GM23338 (cell line): ENCODE data around the gene ZNF200. TPM values are rescaled to one million over a fixed set of nuclear protein-coding genes. Genes with fewer than 3 reads are reported as not detected.

Source experiments
- ATAC-seq: fragments of 200-7000 bp; cut with Tn5 transposase; 3 replicates; pipeline ENCODE4 v1.9.1; 2020
- DNase-seq: peaks from one replicate; pipeline ENCODE4 v3.0.0-alpha.2; 2015; ENCODE audit warnings: low spot score
- H2AFZ ChIP-seq: fragments of 200-600 bp; sonication (generic); 2 replicates; pipeline ENCODE4 v1.8.0; 2016; ENCODE audit warnings: antibody characterized with exemption, mild to moderate bottlenecking, moderate library complexity
- H3F3A ChIP-seq: fragments of 200-600 bp; sonication (generic); replicated peaks from 2 replicates; pipeline ENCODE4 v1.8.0; 2017; ENCODE audit warnings: antibody characterized with exemption, mixed run types, low read depth
- H3K27ac ChIP-seq: fragments of 200-600 bp; sonication (generic); 2 replicates; pipeline ENCODE4 v1.6.1; 2016; ENCODE audit warnings: low read depth
- H3K27me3 ChIP-seq: fragments of 200-600 bp; sonication (generic); 2 replicates; pipeline ENCODE4 v1.8.0; 2016; ENCODE audit warnings: mild to moderate bottlenecking, mixed run types, moderate library complexity; ENCODE audit not compliant: insufficient read depth
- H3K36me3 ChIP-seq: fragments of 200-600 bp; sonication (generic); 2 replicates; pipeline ENCODE4 v1.8.0; 2016; ENCODE audit warnings: mild to moderate bottlenecking; ENCODE audit not compliant: insufficient read depth
- H3K4me1 ChIP-seq: fragments of 200-600 bp; sonication (generic); 2 replicates; pipeline ENCODE4 v1.8.0; 2016; ENCODE audit warnings: mild to moderate bottlenecking, moderate library complexity; ENCODE audit not compliant: insufficient read depth
- H3K4me2 ChIP-seq: fragments of 200-600 bp; sonication (generic); 2 replicates; pipeline ENCODE4 v1.7.1; 2017; ENCODE audit warnings: mixed run types
- H3K4me3 ChIP-seq: fragments of 200-600 bp; sonication (generic); 2 replicates; pipeline ENCODE4 v1.6.1; 2016; ENCODE audit warnings: mixed run types
- H3K79me2 ChIP-seq: fragments of 200-600 bp; sonication (generic); replicated peaks from 2 replicates; pipeline ENCODE4 v1.8.0; 2017; ENCODE audit warnings: mild to moderate bottlenecking; ENCODE audit not compliant: insufficient read depth
- H3K9me2 ChIP-seq: fragments of 200-600 bp; sonication (generic); 2 replicates; pipeline ENCODE4 v1.8.0; 2017; ENCODE audit not compliant: insufficient read depth
- H4K20me1 ChIP-seq: fragments of 200-600 bp; sonication (generic); replicated peaks from 2 replicates; pipeline ENCODE4 v1.8.0; 2017; ENCODE audit warnings: mild to moderate bottlenecking; ENCODE audit not compliant: insufficient read depth
- H3K27ac Mint-ChIP-seq: 2 replicates; pipeline ENCODE4 v1.8.0; 2020; ENCODE audit warnings: inconsistent platforms, mild to moderate bottlenecking, moderate library complexity, mixed read lengths
- H3K27me3 Mint-ChIP-seq: 3 replicates; pipeline ENCODE4 v1.8.0; 2022; ENCODE audit warnings: low read depth, mild to moderate bottlenecking, moderate library complexity, mixed read lengths, inconsistent platforms; ENCODE audit not compliant: insufficient read depth, poor library complexity
- H3K36me3 Mint-ChIP-seq: 3 replicates; pipeline ENCODE4 v1.8.0; 2021; ENCODE audit warnings: low read depth, mild to moderate bottlenecking, inconsistent platforms, moderate library complexity, mixed read lengths
- H3K4me1 Mint-ChIP-seq: 3 replicates; pipeline ENCODE4 v1.8.0; 2020; ENCODE audit warnings: mild to moderate bottlenecking, inconsistent platforms, mixed read lengths
- H3K4me3 Mint-ChIP-seq: 3 replicates; pipeline ENCODE4 v1.8.0; 2021; ENCODE audit warnings: moderate library complexity, mild to moderate bottlenecking, inconsistent platforms, mixed read lengths
- H3K9me3 Mint-ChIP-seq: 3 replicates; pipeline ENCODE4 v1.8.0; 2020; ENCODE audit warnings: moderate library complexity, mild to moderate bottlenecking, inconsistent platforms, mixed read lengths
- CREB1 ChIP-seq: fragments of 250-450 bp; sonication (Bioruptor Pico); IDR thresholded peaks from 2 replicates; pipeline ENCODE4 v1.5.0; 2020; ENCODE audit warnings: low read depth, mild to moderate bottlenecking, moderate library complexity
- CTCF ChIP-seq, 2 experiments: fragments of 200-600 bp in 1 of 2; sonication (generic) in 1 of 2; conservative IDR thresholded peaks; 2 replicates each; pipeline versions ENCODE4 v1.5.1 to v1.6.1; 2016 to 2017; ENCODE audit warnings: antibody characterized with exemption in 2 of 2, low read depth in 2 of 2, mild to moderate bottlenecking in 2 of 2, moderate library complexity in 1 of 2
- EZH2phosphoT487 ChIP-seq: fragments of 200-600 bp; sonication (generic); IDR thresholded peaks from one replicate; pipeline ENCODE4 v1.8.1; 2018; ENCODE audit warnings: antibody characterized with exemption; ENCODE audit not compliant: unreplicated experiment
- JUNB ChIP-seq: IDR thresholded peaks from one replicate; pipeline ENCODE4 v1.6.1; 2016; ENCODE audit warnings: antibody characterized with exemption; ENCODE audit not compliant: unreplicated experiment
- POLR2AphosphoS5 ChIP-seq: IDR thresholded peaks from 2 replicates; pipeline ENCODE4 v1.6.1; 2016; ENCODE audit warnings: antibody characterized with exemption, low read depth
- REST ChIP-seq: IDR thresholded peaks from one replicate; pipeline ENCODE4 v1.6.1; 2018; ENCODE audit warnings: antibody characterized with exemption; ENCODE audit not compliant: unreplicated experiment
- STAT1 ChIP-seq: IDR thresholded peaks from one replicate; pipeline ENCODE4 v1.6.1; 2016; ENCODE audit warnings: antibody characterized with exemption; ENCODE audit not compliant: unreplicated experiment
- ZNF331 ChIP-seq: fragments of 250-450 bp; sonication (Bioruptor Pico); IDR thresholded peaks from 2 replicates; pipeline ENCODE4 v1.5.0; 2020; ENCODE audit warnings: low read depth, mild to moderate bottlenecking, moderate library complexity
- ZNF462 ChIP-seq: fragments of 250-450 bp; sonication (Bioruptor Pico); IDR thresholded peaks from 2 replicates; pipeline ENCODE4 v1.5.0; 2020; ENCODE audit warnings: mild to moderate bottlenecking, moderate library complexity
- polyA plus RNA-seq: library from polyadenylated mRNA; unstranded; fragments of >200 nt; fragmentation: Nextera tagmentation; extraction: Ambion mirVana; gene quantifications from 2 replicates; pipeline ENCODE4 v1.2.1, GENCODE V29; 2016
- total RNA-seq: library from RNA; depleted of rRNA; stranded (reverse); fragments of >200 nt; shearing (Covaris generic); gene quantifications from 2 replicates; pipeline ENCODE4 v1.2.3, GENCODE V29; 2014

ZNF200 gene
- total and polyA plus RNA-seq, 2 experiments from 2014 or later = 9.2 to 9.7 TPM

GRCh38 chr16:3187798-3188674, 46.9 kb downstream of the ZNF200 start, which contains the start of gene OR1F1:
Gene OR1F1, plus strand, starts transcription at chr16:3188204.
- ATAC-seq (peak; percentile 7), DNase-seq (peak; percentile 81)
- H2AFZ ChIP-seq = peak within 1 kb of the TSS; percentile 98
- 0 out of 2 replicates have a peak, but pooled peaks cover 8% of the 10 kb centered on the region for H3F3A ChIP-seq
- Mint-ChIP-seq H3K4me3 (peak within 1 kb of the TSS; percentile 97), H3K27me3 (peaks cover 64% of the 10 kb centered on the region), H3K27ac (peak within 1 kb of the TSS; percentile 45), H3K4me1 (peaks cover 16% of the 10 kb centered on the region), H3K9me3 (peaks cover 32% of the 10 kb centered on the region), H3K36me3 (peaks cover 8% of the 10 kb centered on the region; the same call in 2 of the 3 replicates)
- no peaks in the 10 kb centered on the region; the same call in 1 of the 2 replicates for H4K20me1 ChIP-seq
- H3K36me3 ChIP-seq = no peaks in the 10 kb centered on the region
- TF ChIP-seq CTCF (conservative IDR thresholded peaks at IDR 0.05; ENCODE audit: low read depth in 2 of 2) = no peak
- peak; percentile 16; the same call in 1 of the 2 replicates for TF ChIP-seq POLR2AphosphoS5
- TF ChIP-seq STAT1 = no peak
- TF ChIP-seq ZNF462 = no peak
- TF ChIP-seq REST = no peak
- no peak for TF ChIP-seq JUNB
- no peak for TF ChIP-seq EZH2phosphoT487
- TF ChIP-seq CREB1 (CRISPR knock-in tag) = peak; percentile 69; the same call in 1 of the 2 replicates
- no peak for TF ChIP-seq ZNF331 (CRISPR knock-in tag)
- peaks cover 12% of the 10 kb centered on the region for H3K4me1 ChIP-seq
- H3K9me2 ChIP-seq = no peaks in the 10 kb centered on the region
- no peaks in the 10 kb centered on the region for H3K79me2 ChIP-seq
- H3K27me3 ChIP-seq = peaks cover 25% of the 10 kb centered on the region
- peak within 1 kb of the TSS; percentile 86 for H3K4me2 ChIP-seq
- H3K4me3 ChIP-seq = peak within 1 kb of the TSS; percentile 99
- peak within 1 kb of the TSS; percentile 32; the same call in 1 of the 2 replicates for H3K27ac ChIP-seq
